T47D (cell line): ENCODE data around the gene TMEM220.

Experiments used
- DNase-seq, 2 experiments: peaks; one replicate each; pipeline versions ENCODE4 v3.0.0 to v3.0.0-alpha.2; 2011 to 2012; ENCODE audit warnings: low read depth in 1 of 2, low spot score in 1 of 2
- JUND ChIP-seq: IDR thresholded peaks from 2 replicates; pipeline ENCODE4 v1.6.1; 2012; ENCODE audit warnings: low read depth
- in situ Hi-C: cut with HindIII; loops from 2 replicates; pipeline ENCODE4 v1.10.0; 2016; ENCODE audit warnings: low sequenced_read_pairs, low pct_unique_long_range_greater_than_20kb

TMEM220 gene

DNA sequence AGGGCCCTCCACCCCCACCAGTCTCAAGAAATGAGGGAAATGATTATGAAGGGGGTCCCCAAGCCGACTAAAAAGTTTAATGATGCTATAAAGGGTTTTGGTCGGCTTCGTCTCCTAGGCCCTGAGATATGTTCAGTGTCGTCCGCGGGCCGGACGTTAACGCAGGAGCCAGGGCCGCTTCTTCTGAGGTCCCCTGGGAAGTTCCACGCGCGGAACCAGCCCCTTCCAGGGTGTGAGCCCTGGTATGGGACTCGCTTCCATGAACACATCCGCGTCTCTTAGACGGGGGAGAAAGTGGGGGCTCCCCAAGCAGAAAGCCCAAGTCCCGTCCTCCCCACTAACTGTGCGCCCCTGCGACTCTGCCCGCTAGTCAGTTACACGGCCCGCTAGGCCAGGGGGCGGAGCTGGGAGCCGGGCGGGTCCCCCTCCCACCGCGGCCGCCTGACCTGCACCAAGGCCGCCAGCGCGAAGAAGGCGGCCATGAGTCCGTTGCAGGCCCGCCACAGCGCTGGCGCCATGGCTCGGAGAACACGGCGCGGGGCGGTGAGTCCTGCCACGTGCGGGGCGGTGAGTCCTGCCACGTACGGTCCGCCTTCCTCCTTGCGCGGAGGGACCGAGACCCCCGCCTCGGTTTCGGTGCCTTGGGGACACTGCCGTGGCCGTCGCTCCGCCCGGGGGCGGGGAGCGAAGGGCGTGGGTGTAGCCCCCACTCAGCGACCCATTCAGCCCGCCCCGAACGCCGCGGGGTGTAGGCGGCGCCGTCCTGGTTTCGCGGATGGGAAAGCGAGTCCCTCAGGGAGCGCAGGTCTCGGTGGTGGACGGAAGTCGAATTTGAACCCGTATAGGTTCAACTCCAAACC lies at the start of gene TMEM220:
TMEM220 (minus strand) TSS at position 690 of the 860 bp plus-strand sequence; CDS start at position 518, 172 bp downstream.
- TF ChIP-seq JUND: no peak
- DNase-seq: no peak
- in situ Hi-C loops: no loop called here

DNA sequence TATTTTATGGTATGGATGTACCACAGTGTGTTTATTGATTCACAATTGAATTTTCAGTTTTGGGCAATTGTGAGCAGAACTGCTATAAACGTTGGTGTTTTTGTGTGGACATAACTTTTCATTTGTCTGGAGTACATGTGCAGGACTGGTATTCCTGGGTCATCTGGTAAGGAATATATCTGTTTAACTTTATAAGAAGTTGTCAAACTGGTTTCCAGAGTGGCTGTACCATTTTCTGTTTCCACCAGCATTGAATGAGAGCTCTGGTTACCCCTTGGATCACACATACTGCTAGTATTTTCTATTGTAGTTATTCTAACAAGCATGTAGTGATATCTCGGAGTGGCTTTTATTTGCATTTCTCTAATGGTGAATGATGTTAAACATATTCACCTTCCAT lies 49.8 kb upstream of the TMEM220 start:
- in situ Hi-C loops: no loop called here
- TF ChIP-seq JUND: no peak
- peak in 1 of 2 experiments; percentile 45 for DNase-seq

DNA sequence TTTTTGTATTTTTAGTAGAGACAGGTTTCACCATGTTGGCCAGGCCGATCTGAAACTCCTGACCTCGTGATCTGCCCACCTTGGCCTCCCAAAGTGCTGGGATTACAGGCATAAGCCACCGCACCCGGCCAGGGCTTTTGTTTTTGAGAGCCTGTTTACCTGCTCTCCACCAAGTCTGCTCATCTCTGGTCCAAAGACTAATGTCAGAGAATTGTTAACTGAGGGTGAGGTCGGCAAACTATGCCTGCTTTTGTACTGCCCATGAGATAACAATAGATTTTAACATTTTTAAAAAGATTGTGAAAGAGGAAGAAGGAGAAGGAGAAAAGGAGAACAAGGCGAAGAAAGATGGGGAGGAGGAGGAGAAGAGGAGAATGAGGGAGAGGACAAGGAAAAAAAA lies 48.1 kb upstream of the TMEM220 start:
- in situ Hi-C loops: no loop called here
- DNase-seq: no peak

DNA sequence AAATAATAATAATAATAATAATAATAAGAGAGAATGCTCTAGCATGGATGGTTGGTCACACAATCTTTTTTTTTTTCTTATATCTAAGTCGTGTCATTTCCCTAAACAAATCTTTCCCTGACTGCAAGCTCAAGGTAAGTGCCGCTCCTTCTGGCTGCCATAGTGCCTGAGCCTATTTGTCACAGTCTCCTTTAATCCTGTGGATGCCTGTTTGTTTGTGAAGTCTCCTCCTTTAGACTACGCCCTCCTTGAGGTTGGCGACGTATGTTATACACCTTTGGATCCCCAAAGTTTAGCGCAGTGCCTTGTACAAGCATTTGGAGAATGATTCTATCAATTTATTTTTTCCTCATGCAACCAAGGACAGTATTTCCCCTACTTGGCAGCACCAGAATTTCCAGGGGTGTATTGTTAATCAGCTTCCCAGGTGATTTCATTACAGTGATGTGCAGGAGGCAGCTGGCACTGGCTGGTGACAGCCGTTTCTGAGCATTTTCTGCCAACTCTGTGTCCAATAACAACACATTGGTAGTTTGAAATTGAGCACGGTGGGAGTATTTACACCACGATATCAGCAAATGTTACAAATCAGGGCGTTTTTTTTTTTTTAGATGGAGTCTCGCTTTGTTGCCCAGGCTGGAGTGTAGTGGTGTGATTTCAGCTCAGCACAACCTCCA lies 47.4 kb upstream of the TMEM220 start:
- DNase-seq: no peak
- in situ Hi-C loops: no loop called here
- no peak for TF ChIP-seq JUND

More for the DNA sequence above, 48.1 kb upstream of the TMEM220 start:
- no peak for TF ChIP-seq JUND

DNA sequence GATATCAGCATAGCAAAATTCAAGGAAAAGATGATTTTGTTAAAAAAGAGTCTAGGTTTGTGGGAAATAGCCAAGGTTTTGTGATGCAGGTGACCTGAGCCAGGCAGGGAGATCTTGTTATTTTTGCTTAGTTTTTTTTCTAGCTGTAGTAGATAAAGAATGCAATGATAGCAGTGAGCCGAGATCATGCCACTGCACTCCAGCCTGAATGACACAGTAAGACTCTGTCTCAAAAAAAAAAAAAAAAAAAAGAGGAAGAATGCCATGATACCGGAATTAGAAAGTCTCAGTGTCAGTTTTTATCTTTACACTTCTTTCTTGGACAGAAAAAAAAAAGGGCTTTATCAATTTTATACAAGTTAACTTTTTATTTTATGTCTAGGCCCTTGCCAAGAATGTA lies 46.6 kb upstream of the TMEM220 start:
- in situ Hi-C loops: no loop called here
- no peak for TF ChIP-seq JUND
- no peak for DNase-seq

DNA sequence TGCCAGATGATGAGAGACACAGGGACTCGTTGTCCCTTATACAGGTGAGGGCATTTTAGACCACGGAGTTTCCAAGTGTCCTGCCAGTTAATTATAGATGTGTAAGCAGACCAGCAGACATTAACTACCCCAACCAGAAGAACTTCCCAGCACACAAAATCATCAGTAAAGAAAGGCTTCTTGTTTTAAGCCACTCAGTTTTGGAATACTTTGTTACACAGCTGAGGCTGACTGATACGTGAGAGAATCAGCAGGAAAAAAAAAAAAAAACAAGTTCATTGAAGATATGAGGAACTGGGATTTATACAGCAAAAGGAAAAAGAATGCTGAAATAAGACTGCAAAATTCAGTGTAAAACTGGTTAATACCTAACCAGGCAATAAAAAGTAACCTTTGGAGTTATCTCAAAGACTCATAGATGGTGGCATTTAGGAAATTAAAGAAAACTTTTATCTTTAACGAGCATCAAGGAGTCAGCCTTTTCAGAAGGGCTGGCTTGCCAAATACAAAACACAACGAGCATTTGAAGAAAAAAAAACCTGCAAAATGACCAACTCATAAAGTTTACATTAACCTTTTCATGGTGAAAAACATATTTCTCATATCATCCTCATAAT lies 46.0 kb upstream of the TMEM220 start:
- in situ Hi-C loops: no loop called here
- DNase-seq: no peak
- no peak for TF ChIP-seq JUND

DNA sequence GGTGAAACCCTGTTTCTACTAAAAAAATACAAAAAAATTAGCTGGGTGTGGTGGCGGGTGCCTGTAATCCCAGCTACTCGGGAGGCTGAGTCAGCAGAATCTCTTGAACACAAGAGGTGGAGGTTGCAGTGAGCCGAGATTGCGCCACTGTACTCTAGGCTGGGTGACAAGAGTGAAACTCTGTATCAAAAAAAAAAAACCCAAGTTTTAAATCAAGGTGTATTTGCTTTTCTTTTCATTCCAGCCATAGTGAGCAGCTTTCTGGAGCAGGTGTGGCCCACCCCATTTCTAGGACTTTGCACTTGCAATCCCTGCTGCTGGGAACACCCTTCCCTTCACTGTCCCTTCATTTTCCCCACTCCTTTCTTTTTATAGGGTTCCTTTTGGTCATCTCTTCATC lies 45.2 kb upstream of the TMEM220 start:
- no peak for DNase-seq
- in situ Hi-C loops: no loop called here
- TF ChIP-seq JUND: no peak

DNA sequence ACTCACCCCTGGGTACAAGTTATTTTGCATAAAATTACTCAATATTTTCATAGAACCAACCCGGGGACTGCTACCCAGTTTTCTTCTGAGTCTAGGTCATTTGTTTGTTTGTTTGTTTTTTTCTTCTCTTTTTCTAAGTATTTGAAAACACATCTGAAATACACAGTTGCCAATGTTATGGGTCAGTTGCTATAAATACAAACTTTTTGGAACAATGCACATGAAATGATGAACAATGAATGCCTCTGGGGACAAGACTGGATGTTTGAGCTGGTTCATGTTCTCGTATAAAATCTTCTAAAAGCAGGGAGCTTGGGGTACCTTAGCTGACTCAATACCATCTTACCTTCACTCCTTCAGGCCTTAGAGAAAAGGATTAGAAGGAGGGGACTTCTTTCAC lies 43.6 kb upstream of the TMEM220 start:
- in situ Hi-C loops: no loop called here
- DNase-seq: no peak
- TF ChIP-seq JUND: no peak

DNA sequence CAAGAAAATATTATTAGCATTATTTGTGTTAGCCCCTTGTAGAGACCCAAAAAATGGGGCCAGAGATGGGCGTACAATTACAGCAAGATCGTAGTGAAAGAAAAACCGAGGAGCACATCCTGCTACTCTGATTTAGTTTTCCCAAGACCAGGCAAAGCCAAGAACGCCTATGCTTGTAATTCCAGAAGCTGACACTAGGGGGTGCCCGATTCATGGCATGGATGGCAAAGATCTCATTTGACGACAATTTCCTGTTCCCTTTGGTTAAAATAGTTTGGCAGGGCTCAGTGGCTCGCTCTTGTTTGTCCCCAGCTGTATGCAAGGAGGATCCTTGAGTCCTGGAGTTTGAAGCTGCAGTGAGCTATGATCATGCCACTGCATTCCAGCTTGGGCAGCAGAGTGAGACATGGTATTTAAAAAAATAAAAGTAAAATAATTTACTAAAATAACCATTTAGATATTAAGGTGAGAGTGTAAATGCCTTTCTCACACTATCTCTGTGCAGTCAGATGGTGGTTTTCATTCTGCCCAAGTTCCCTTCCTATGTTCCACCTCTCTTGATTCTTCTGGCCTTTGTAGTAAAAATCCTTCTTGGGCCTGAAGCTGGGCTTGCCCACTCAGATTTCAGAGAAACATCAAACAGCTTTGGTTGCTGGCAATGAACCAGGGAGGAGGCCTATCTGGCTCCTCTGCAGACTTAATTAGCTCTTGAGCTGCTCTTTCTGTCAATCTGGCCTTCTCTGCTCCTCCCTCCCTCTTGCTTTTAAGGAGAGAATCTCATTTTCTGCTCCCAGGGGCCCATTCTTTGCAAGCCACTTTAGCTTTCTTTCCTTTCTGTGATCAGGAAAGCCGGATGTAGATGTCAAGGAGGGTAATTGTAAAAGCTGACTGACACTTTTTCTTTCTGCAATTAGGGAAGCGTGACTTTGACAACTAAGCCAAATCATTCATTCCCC lies 42.9 kb upstream of the TMEM220 start:
- TF ChIP-seq JUND: no peak
- DNase-seq: peak in 1 of 2 experiments; percentile 12
- in situ Hi-C loops: no loop called here

DNA sequence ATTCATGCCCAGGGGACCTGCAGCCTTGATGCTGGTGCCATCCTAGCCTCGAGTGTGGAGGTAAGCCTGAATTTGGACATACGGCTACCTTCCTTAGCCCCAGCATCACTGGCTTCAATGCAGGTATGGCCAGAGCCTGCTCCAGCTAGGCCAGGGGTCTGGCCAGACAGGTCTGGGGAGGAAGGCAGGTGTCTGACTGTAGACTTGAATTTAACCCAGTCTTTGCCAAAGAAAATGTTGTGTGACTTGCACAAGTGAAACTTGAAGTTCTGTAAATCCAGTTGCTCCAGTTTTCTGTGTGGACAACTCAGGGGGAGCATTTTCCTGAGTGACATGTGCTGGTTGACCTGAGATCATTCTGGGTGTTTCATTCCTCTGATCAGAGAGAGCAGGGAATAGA lies 41.3 kb upstream of the TMEM220 start:
- in situ Hi-C loops: no loop called here
- TF ChIP-seq JUND: no peak
- DNase-seq: peak in 1 of 2 experiments; percentile 30

DNA sequence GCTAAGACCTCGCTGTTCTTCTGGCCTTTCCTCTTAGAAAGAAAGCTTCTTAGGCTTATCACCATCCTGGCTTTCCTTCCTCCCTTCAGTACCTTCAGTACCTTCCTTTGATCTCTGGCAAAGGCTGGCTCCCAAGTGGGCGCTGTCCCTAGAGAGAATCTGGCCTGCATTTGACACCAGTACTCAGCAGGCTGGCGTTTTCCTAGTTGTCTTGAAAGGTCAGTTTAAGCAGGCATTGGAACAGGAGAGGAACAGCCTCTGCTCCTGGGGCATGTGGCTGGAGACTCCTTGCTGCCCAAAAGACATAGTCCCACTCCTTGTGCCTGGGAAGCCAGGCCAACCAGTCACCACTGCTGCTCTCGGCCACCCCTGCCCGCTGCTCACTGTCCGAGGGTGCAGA lies 40.0 kb upstream of the TMEM220 start:
- in situ Hi-C loops: no loop called here
- no peak for TF ChIP-seq JUND
- no peak for DNase-seq

DNA sequence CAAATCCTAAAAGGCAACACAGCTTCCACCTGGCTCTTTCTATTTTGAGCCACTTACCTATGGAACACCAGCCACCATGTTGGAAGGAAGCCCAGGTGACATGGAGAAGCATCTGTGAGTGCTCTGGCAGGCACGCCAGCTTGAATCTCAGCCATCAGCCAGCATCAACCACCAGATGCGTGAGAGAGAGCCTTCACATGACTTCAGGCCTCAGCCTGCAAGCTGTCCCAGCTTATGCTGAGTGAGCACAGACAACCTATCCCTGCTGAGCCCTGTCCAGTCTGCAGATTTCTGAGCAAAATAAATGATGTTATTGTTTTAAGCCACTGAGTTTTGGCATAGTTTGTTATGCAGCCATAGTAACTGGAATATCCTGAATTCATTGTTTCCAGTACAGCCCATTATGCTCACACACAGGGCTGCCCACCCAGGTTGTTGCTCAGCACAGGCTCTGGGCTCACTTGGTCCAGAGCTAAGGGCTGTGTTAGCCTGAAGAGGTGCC lies 39.0 kb upstream of the TMEM220 start:
- no peak for TF ChIP-seq JUND
- in situ Hi-C loops: no loop called here
- DNase-seq: no peak
